HG03469 (cell line): ENCODE data around the gene RPL18.

Source experiments
- ATAC-seq: cut with Tn5 transposase; IDR thresholded peaks from one replicate; pipeline ENCODE4 v1.9.1; 2021; ENCODE audit warnings: mild to moderate bottlenecking, moderate library complexity, moderate number of reproducible peaks; ENCODE audit not compliant: unreplicated experiment

Gene RPL18

DNA sequence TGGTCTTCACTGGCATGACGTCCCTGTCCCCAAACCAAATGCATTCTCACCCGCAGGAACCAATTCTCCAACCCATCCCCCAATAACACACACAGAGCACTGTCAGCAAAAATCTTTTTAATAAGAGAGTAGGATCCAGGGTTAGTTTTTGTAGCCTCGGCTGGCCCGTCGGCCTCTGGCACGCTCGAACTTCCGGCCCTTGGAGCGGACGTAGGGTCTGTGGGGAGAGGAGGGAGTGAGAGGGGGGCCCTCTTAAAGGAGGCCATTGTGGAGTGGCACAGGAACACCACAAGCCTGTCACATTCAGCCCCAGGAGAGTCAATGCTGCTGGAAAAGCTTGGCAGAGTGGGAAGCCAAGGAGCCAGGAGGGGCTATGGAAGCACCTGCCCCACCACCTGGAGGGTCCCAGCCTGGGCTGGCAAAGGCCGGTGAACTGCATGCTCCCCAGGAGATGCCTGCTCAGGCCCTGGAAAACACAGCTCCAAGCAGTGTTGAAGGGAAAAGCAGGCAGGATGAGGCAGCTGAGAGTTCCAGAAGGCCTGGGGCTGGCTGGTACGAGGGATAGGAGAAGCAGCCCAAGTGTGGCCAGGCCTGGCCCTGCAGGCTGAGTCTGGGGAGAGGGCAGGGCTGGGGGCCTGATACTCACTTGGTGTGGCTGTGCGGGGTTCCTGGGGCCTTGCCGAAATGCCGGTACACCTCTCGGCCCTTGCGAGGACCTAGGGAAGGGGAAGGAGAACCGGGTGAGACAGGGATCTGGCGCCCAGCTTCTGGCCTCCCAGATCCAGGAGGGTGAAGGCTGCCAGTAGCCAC, 3.5 kb downstream of the RPL18 start:
- no peak for ATAC-seq

GRCh38 chr19:48614436-48615230, 4.3 kb downstream of the RPL18 start, which contains the start of gene FAM83E:
Gene FAM83E, minus strand, starts transcription at chr19:48615076. Its CDS starts 1,704 bp downstream, at chr19:48613372.
- no peak for ATAC-seq

- ATAC-seq = no peak
These were observed 5.0 kb downstream of the RPL18 start for GRCh38 chr19:48613852-48614435.

DNA sequence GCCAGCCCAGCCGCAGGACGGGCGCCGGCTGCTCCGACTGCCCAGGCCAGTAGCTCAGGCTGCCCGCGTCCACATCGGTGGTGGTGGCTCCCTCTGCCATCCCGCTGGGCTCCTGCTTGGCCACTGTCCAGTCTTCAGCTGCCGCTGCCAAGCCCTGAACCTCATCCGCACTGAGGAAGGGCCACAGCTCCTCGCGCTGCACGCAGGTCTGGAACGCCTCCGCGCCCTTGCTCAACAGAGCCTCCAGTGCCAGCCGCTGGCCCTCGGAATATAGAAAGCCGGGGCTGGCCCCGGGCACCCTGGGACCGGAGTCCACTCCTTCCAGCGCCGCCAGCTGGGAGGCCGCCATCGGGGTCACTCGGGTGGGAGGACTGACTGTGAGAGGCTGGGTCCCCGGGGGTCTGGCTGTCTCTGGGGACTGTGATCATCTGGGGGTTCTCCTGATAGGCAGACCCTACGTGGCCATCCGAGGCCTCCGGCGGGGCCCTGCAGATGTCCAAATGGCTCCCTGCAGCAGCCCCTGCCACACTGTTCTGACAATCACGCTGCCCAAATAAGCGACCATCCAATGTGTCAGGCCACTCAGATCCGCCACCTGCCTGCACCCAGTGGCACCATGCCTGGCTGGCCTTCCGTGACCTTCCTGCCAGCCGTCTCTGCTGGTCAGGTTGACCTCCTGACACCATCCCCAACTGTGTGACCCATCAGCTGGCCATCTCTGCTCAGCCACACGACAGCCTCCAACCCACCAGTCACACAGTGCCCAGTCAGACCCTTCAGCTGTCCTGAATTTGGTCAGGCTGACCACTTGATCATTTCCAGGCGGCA, 5.7 kb downstream of the RPL18 start:
- ATAC-seq = no peak

GRCh38 chr19:48611872-48612271, 7.1 kb downstream of the RPL18 start:
- no peak for ATAC-seq

DNA sequence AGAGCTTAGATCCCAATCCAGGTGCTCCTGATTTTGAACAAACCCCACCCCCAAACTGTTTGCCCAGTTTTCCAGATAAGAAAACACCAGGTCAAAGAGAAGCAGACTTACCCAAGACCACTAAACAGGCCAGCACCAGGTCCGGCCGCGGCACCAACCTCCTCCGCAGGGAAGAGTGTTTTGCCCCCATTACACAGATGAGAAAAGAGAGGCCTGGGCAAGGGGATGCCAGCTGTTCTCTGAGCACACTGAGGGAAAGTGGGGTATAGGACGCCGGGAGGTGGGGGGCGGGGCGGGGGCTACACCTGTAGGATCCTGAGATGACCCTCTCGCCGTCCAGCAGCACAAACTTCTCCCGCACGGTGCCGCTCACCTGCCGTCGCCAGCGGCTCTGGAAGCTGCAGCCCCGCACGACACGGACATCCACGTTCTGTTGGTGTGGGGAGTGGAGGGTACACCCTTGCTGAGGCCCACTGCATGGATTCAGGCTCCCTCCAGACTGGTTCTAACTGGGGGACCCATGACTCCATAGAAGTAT, 9.3 kb downstream of the RPL18 start:
- ATAC-seq = no peak

- ATAC-seq = no peak
These were observed 10.1 kb downstream of the RPL18 start for GRCh38 chr19:48608798-48609263.

GRCh38 chr19:48607359-48607755, 11.6 kb downstream of the RPL18 start:
- no peak for ATAC-seq

- ATAC-seq = no peak
These were observed 12.3 kb downstream of the RPL18 start, which contains the start of gene SPACA4 for GRCh38 chr19:48606463-48607358. Gene SPACA4, plus strand, starts transcription at chr19:48606742. Its CDS starts 237 bp downstream, at chr19:48606979.

- ATAC-seq = no peak
These were observed 15.1 kb downstream of the RPL18 start for GRCh38 chr19:48603850-48604249.

DNA sequence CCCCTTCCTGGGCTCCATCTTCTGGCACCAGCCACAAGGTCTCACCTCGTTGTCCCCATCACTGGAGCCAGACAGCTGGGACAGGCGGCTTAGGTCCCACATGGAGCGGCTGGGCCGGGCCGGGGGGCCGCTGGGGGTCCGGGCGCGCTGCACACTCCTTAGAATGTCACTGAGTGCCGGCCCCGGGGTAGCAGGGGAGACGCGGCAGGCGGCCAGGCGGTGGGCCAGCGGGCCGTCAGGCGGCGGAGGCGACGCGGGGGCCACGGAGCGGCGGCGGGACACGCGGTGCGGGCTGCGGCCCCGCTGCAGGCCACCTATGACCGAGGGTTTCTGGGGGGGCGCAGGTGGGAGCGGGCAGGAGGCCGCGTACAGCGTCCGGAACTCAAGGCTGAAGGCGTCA, 15.5 kb downstream of the RPL18 start:
- ATAC-seq = no peak

- no peak for ATAC-seq
These were observed 16.0 kb downstream of the RPL18 start for GRCh38 chr19:48603001-48603400.

DNA sequence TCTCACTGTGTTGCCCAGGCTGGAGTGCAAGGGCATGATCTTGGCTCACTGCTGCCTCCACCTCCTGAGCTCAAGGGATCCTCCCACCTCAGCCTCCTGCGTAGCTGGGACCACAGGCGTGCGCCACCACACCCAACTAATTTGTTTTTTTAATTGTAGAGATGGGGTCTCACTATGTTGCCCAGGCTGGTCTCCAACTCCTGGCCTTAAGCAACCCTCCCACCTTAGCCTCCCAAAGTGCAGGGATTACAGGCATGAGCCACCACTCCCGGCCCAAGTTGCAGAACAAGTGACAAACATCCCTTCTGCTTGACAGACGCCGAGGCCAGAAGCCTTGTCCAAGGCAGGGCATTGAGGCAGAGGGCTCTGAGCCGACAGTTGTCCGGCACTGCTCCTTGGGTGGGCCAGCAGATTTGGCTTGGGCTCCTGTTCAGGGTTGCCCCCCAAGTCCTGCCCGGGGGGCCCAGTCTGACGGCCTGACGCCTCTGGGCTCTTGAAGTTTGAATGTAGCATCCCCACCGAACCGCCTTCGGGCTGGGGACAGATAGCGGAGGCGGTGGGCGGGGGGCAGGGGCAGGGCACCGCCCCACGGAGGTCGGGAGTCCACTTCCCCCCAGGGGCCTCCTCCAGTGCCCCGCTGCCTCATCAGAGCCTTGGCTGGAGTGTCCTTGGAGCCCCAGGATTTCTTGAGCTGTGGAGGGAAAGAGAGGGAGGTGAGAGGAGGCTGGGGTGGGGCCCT, 18.1 kb downstream of the RPL18 start:
- no peak for ATAC-seq

GRCh38 chr19:48598996-48599700, 19.8 kb downstream of the RPL18 start:
- ATAC-seq = no peak

GRCh38 chr19:48596679-48597465, 22.1 kb downstream of the RPL18 start:
- ATAC-seq = no peak

DNA sequence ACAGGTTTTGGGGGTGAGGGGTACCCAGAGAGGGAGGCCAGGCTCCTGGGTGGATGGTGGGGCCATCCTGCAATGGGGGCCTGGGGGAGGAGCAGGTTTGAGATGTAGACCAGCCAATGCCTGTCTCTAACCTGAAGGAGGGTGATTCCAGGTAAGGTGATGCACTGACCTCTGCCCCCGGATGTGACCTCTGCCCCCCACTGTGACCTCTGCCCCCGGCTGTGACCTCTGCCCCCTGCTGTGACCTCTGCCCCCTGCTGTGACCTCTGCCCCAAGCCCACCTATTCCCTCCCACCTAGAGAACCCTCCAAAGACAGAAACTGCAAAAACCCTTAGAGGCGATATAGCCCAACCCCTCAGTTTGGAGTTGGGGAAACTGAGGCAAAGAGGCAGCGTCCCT, 22.7 kb downstream of the RPL18 start:
- ATAC-seq = no peak

DNA sequence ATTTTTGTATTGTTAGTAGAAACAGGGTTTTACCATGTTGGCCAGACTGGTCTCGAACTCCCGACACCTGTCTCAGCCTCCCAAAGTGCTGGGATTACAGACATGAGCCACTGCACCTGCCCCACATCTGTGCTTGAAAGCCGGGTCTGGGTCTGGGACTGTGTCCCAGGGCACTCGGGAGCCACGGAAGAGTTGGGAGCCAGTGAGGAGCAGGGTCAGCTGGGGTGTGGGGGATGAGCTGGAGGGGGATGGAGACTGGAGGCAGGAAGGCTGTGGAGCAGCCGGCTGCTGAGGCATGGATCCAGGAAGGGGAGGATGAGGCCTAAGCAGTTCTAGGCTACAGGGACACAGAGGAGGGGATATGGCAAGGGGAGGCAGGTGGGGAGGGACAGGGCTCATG, 23.1 kb downstream of the RPL18 start:
- no peak for ATAC-seq
